Endothelial cell of umbilical vein (primary cell): ENCODE results near the gene FREM3. TPM values are rescaled to one million over a fixed set of nuclear protein-coding genes. Genes with fewer than 3 reads are reported as not detected.

Experiments
- BruUV-seq: library from RNA; stranded (reverse); fragments of 400-500 nt; replicated peaks from 2 replicates; lab custom pipeline; 2021; lab: Mats Ljungman, UMichigan
- CTCF ChIA-PET: fragments of 300-600, 350-600 bp; sonication (Branson Sonifier 250); formaldehyde crosslinking; loops from one replicate; lab custom pipeline; 2021; ENCODE audit warnings: antibody characterized with exemption, inconsistent platforms; lab: Charles Lee
- POLR2A ChIA-PET: fragments of 300-600, 350-600 bp; sonication (Branson Sonifier 250); formaldehyde crosslinking; loops from one replicate; lab custom pipeline; 2021; ENCODE audit warnings: antibody characterized with exemption, inconsistent platforms; lab: Charles Lee
- DNase-seq: peaks from one replicate; pipeline ENCODE4 v3.0.0-alpha.2; 2011; ENCODE audit warnings: low read depth, low spot score
- FAIRE-seq: peaks from 2 replicates; lab custom pipeline; 2011; peaks lifted over from hg19 to GRCh38; lab: Jason Lieb, UNC
- H2AFZ ChIP-seq: 2 replicates; pipeline ENCODE4 v1.6.0; 2012; ENCODE audit warnings: low read depth, low read length, control low read depth, inconsistent platforms
- H3K27ac ChIP-seq: 2 replicates; pipeline ENCODE4 v1.5.1; 2011; ENCODE audit warnings: low read depth, mild to moderate bottlenecking, control low read depth, low read length, moderate library complexity; ENCODE audit not compliant: insufficient read depth
- H3K27me3 ChIP-seq, 2 experiments: 2 replicates each; pipeline versions ENCODE4 v1.6.0 to v1.6.1; 2011; ENCODE audit warnings: low read length in 2 of 2, mixed read lengths in 1 of 2; ENCODE audit not compliant: control insufficient read depth in 2 of 2, insufficient read depth in 2 of 2
- H3K36me3 ChIP-seq, 2 experiments: 2 replicates in 1 of 2; 3 replicates in 1 of 2; pipeline ENCODE4 v1.5.1; 2011; ENCODE audit warnings: low read length in 2 of 2, mild to moderate bottlenecking in 1 of 2, moderate library complexity in 1 of 2; ENCODE audit not compliant: control insufficient read depth in 2 of 2, insufficient read depth in 2 of 2; ENCODE audit errors: extremely low read depth in 1 of 2
- H3K4me1 ChIP-seq: 3 replicates; pipeline ENCODE4 v1.5.1; 2011; ENCODE audit warnings: mild to moderate bottlenecking, low read length; ENCODE audit not compliant: control insufficient read depth, insufficient read depth; ENCODE audit errors: extremely low read depth
- H3K4me2 ChIP-seq: 2 replicates; pipeline ENCODE4 v1.6.1; 2011; ENCODE audit warnings: low read length, control low read depth, mixed read lengths; ENCODE audit not compliant: insufficient read depth
- H3K4me3 ChIP-seq, 3 experiments: fragments of 200-600 bp in 1 of 3; sonication (generic), shearing (Covaris generic) in 1 of 3; replicated peaks in 1 of 3; 2 replicates each; pipeline ENCODE4 v1.5.1; 2011 to 2016; ENCODE audit warnings: control low read depth in 3 of 3, low read length in 3 of 3, mild to moderate bottlenecking in 2 of 3, inconsistent platforms in 1 of 3, low read depth in 1 of 3, moderate library complexity in 1 of 3; ENCODE audit not compliant: insufficient read depth in 1 of 3
- H3K79me2 ChIP-seq: 2 replicates; pipeline ENCODE4 v1.6.0; 2012; ENCODE audit warnings: low read length, inconsistent platforms; ENCODE audit not compliant: control insufficient read depth, insufficient read depth
- H3K9ac ChIP-seq: replicated peaks from 2 replicates; pipeline ENCODE3; 2011; ENCODE audit warnings: low read length, control low read depth; ENCODE audit not compliant: insufficient read depth; ENCODE audit errors: extremely low read depth
- H3K9me1 ChIP-seq: replicated peaks from 3 replicates; pipeline ENCODE4 v1.6.0; 2011; ENCODE audit warnings: mild to moderate bottlenecking, low read length; ENCODE audit not compliant: control insufficient read depth, insufficient read depth; ENCODE audit errors: extremely low read depth
- H3K9me3 ChIP-seq: replicated peaks from 2 replicates; pipeline ENCODE4 v1.5.1; 2012; ENCODE audit warnings: low read length, inconsistent platforms; ENCODE audit not compliant: control insufficient read depth, insufficient read depth
- H4K20me1 ChIP-seq: replicated peaks from 2 replicates; pipeline ENCODE3; 2011; ENCODE audit warnings: mild to moderate bottlenecking, low read length; ENCODE audit not compliant: control insufficient read depth, insufficient read depth; ENCODE audit errors: extremely low read depth
- EZH2 ChIP-seq: IDR thresholded peaks from 2 replicates; pipeline ENCODE4 v1.6.1; 2012; ENCODE audit warnings: borderline replicate concordance, low read depth, mild to moderate bottlenecking, moderate library complexity, low read length, inconsistent platforms; ENCODE audit not compliant: severe bottlenecking
- GATA2 ChIP-seq: IDR thresholded peaks from 2 replicates; pipeline ENCODE4 v1.7.0; 2011; ENCODE audit warnings: low read depth, mild to moderate bottlenecking, moderate library complexity, mixed read lengths, low read length; ENCODE audit not compliant: insufficient read length, insufficient read depth
- JUN ChIP-seq: IDR thresholded peaks from 2 replicates; pipeline ENCODE4 v1.6.1; 2011; ENCODE audit warnings: borderline replicate concordance, low read depth; ENCODE audit not compliant: insufficient read length, insufficient read depth
- MAX ChIP-seq: IDR thresholded peaks from 2 replicates; pipeline ENCODE4 v1.6.1; 2011; ENCODE audit not compliant: insufficient read depth, insufficient read length
- MYC ChIP-seq: IDR thresholded peaks from one replicate; pipeline ENCODE4 v1.6.1; 2011; ENCODE audit warnings: mild to moderate bottlenecking, low read depth, low read length
- POLR2A ChIP-seq: IDR thresholded peaks from 2 replicates; pipeline ENCODE4 v1.6.1; 2012; ENCODE audit warnings: low read depth, mild to moderate bottlenecking, control low read depth, low read length
- POLR2AphosphoS5 ChIP-seq: IDR thresholded peaks from 2 replicates; pipeline ENCODE4 v1.6.1; 2012; ENCODE audit warnings: low read depth, mild to moderate bottlenecking, control low read depth, low read length, moderate library complexity; ENCODE audit not compliant: insufficient read depth
- dilution Hi-C: fragments of 300-500 bp; cut with MboI; formaldehyde crosslinking; loops from one replicate; pipeline ENCODE4 v1.15.0; 2019; ENCODE audit warnings: low sequenced_read_pairs; ENCODE audit not compliant: extremely low pct_ligation_motif_present
- intact Hi-C: fragments of 100-400 bp; cut with micrococcal nuclease; formaldehyde crosslinking; loops from one replicate; pipeline ENCODE4 v1.10.0; 2022
- polyA plus RNA-seq, 4 experiments: library from polyadenylated mRNA; depleted of rRNA in 3 of 4; stranded (reverse) in 3 of 4; unstranded in 1 of 4; fragments of >200 nt; gene quantifications; 2 replicates each; pipeline versions ENCODE4 v1.2.1 to v1.2.3, GENCODE V29; 2011 to 2012; ENCODE audit warnings: missing spikeins in 1 of 4
- total RNA-seq: library from RNA; stranded (reverse); gene quantifications from 2 replicates; pipeline ENCODE4 v1.2.3, GENCODE V29; 2021
- TF ChIP-seq, protein P1 (sequence below), 2 donors: IDR thresholded peaks; 1 replicate in 1 of 2; 2 replicates in 1 of 2; pipeline ENCODE4 v1.5.1; 2011; ENCODE audit warnings: low read length in 2 of 2, mild to moderate bottlenecking in 2 of 2, moderate library complexity in 2 of 2, control low read depth in 1 of 2, inconsistent platforms in 1 of 2, low read depth in 1 of 2; ENCODE audit not compliant: insufficient read depth in 1 of 2; ENCODE audit errors: extremely low read depth in 1 of 2

FREM3 gene
- total and polyA plus RNA-seq, 2 donors (not counting 3 experiments of a cell fraction or from before 2014, with no cell fraction given), result 0.04 to 0.08 TPM

- no peaks in the 10 kb centered on the region for H3K4me1 ChIP-seq
- H3K79me2 ChIP-seq, result no peaks in the 10 kb centered on the region
- no peaks in the 10 kb centered on the region for H3K9me3 ChIP-seq
- no peak overlapping the region for H2AFZ ChIP-seq
- BruUV-seq, result no TSS peak
- intact Hi-C loops, result no loop called here
- dilution Hi-C loops, result no loop called here
- FAIRE-seq (no peak), DNase-seq (no peak)
- H3K4me3 ChIP-seq, result no peak overlapping the region
- ChIA-PET CTCF (interaction anchor here (1.4 kb wide), 1 partner anchor 18 kb away, joined by 3 read pairs; no protein-coding TSS in a partner anchor), POLR2A (no interaction called here)
- H3K9ac ChIP-seq, result no peak overlapping the region
- no peaks in the 10 kb centered on the region for H4K20me1 ChIP-seq
- no peaks in the 10 kb centered on the region for H3K36me3 ChIP-seq
- H3K27me3 ChIP-seq, result no peaks in the 10 kb centered on the region
- no peaks in the 10 kb centered on the region for H3K9me1 ChIP-seq
- TF ChIP-seq POLR2A (no peak), GATA2 (no peak), JUN (no peak), MAX (no peak), POLR2AphosphoS5 (no peak), MYC (no peak), EZH2 (no peak)
- TF ChIP-seq, protein P1, sequence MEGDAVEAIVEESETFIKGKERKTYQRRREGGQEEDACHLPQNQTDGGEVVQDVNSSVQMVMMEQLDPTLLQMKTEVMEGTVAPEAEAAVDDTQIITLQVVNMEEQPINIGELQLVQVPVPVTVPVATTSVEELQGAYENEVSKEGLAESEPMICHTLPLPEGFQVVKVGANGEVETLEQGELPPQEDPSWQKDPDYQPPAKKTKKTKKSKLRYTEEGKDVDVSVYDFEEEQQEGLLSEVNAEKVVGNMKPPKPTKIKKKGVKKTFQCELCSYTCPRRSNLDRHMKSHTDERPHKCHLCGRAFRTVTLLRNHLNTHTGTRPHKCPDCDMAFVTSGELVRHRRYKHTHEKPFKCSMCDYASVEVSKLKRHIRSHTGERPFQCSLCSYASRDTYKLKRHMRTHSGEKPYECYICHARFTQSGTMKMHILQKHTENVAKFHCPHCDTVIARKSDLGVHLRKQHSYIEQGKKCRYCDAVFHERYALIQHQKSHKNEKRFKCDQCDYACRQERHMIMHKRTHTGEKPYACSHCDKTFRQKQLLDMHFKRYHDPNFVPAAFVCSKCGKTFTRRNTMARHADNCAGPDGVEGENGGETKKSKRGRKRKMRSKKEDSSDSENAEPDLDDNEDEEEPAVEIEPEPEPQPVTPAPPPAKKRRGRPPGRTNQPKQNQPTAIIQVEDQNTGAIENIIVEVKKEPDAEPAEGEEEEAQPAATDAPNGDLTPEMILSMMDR (IDR thresholded peaks at IDR 0.05; ENCODE audit: extremely low read depth in 1 of 2, insufficient read depth in 1 of 2, low read depth in 1 of 2, low read length in 2 of 2), result no peak
- H3K4me2 ChIP-seq, result no peak overlapping the region
- H3K27ac ChIP-seq, result no peak overlapping the region
Observed at GRCh38 chr4:143598816-143599215, 101.7 kb downstream of the FREM3 start.
